HG02763 (cell line): ENCODE data around the gene GNAS.
"Not testable (repeated sequence)": the region's sequence is repeated elsewhere in the genome, so short reads cannot be mapped to it uniquely, and the experiment has no call there.

Source experiments
- ATAC-seq: cut with Tn5 transposase; IDR thresholded peaks from one replicate; pipeline ENCODE4 v1.9.1; 2021; ENCODE audit warnings: mild to moderate bottlenecking, moderate library complexity; ENCODE audit not compliant: unreplicated experiment

The GNAS gene

DNA sequence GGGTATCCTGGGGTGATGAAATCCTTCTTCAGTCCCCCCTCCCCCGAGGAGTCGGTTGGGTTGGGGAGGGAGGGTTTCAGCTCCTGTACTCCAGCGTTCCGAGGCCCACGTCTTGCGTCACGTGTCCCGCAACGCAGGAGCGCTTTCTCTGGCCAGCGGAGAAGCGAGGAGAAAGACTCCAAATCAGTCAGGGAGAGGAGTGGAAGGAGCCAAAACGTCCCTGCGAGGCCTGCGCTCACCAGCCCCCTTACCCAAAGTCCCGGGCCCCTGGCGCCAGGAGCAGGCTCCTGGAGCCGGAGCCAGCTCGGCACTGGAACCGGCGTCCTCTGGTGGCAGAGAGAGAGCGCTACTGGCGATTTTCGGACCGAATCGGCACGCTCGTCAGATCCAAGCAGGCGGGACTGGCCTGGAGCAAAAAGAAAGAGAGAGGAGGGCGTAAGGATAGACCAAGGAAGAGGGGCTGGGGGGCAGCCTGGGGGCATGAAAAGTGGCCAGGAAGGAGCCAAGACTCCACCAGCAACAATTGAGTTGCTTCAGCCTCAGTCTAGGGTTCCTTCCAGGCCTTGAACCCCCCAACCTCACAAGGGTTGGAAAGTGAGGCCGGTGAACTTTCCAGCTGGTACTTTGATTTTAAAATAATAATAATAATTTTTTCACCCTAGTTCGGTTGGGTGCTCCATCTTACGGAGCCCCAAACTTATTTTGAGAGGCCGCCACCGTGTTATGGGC, at the start of gene GNAS:
Gene GNAS (plus strand): TSS at position 174 of the 729 bp plus-strand sequence.
- ATAC-seq = no peak

DNA sequence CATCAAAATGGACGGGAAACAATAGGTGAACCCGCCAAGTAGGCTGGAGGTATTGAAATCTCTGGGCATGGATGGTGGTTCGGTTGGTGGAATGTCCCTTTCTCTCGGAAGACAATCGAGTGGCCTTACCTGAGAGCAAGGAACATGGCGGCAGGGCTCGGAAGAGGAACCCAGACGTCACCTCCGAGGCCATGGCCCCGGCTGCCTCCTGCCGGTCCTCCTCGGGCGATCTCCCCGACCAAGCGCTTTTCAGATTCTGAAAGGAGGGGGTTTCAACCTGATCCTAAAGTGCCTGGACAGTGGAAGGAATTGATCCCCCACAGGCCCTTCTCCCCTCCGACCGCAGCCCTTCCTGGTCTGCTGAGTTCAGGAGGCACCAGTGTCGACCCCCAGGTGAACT, 49.0 kb upstream of the GNAS start:
- no peak for ATAC-seq

DNA sequence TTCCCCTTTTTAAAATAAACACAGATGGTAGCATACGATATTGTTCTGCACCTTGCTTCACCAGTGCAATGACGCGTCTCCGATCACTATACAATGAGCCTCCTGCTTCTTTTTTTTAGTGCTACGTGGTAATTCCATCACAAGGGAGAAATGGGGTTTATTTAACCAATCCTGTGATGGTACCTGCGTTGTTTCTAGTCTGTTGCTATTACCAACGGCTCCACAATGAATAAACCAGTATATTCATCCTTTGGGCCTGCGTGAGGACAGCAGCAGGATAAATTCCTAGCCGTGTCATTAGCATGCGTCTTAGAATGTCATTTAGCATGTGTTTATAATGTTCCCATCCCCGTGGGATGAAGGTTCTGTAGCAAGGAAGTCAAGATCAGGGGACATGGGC, 44.7 kb upstream of the GNAS start:
- no peak for ATAC-seq

DNA sequence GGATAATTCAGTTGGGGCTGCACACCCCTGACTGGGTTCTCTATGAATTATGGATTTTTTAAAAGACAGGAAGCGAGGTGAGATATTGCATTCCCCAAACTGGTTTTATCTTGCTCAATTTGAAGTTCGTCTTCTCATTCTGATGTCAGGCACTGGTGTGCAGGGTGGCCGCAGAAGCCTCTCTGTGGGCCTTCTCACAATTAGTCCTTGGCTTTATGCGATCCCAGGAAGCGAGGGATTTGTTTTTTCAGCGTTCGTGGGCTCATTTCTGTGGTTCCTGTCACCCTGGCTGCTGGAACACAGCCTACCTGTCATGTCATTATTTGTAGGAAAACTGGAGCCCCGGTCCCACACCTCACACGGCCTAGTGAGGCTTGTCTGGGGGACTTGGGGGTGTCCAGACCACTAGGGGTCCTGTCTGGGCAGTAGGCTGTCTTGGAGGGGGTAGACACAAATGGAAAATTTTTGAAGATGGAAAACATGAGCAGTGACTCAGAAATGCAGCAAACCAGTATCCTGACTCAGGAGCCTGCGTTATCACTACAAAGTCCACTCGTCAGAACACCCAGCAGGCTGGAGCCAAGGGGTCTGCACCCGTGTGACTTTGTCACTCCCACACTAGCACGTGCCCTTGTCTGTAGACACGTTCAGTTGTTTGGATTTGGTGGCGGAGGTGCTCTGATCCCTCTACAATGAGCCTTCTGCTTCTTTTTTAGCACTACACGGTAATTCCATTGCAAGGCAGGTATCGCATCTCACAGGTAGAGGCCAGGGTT, 44.1 kb upstream of the GNAS start:
- ATAC-seq = no peak

DNA sequence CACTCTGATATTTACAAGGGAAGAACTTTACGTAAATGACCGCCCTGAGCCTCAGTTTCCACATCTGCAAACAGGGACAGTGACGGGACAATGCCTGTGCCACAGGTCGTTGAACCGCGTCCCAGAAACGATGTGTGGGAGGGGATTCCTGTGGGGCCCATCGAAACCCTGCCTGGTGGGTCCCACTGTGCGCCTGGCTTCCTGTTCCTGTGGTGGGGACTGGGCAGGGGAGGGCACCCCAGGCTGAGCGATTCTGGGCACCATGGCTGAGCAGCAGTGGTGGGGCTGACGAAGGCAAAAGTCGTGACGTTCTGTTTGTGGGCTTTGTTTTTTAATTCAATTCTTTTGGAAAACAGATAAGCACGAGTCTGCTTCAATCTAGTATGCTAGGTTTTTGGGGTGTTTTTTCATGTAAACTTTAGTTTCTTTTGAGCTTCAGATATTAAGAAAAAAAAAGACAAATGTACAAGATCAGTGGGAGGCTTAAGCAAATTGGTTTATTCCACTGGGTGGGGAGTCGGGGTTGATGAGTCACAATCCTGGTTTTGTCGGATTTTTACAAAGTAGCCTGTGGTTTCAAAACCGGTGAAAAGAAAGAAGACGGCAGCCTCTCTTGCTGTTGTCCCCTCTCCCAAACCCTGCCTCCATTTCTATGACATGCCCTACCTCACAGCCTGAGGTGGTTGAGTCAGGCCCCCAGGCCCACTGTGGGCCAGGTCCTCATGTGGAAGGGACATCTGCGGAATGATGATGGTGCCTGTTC, 42.2 kb upstream of the GNAS start:
- ATAC-seq = no peak

DNA sequence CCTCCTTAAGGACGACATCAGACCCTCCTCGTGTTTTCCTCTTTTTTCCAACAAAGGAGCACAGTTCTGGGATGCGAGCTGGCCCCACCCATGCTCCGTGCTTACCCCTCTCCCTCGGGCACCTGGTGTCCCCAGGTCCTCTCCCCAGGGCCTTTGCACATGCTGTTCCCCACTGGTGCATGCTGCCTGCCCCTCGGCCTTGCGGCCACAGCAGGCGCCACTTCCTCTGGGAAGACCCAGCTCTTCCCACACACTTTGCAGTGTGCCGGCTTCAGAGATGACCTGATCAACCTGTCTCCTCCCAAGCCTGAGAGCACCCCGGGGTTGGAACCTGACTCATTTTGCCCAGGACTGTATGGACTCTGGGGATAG, 41.7 kb upstream of the GNAS start:
- ATAC-seq = no peak

DNA sequence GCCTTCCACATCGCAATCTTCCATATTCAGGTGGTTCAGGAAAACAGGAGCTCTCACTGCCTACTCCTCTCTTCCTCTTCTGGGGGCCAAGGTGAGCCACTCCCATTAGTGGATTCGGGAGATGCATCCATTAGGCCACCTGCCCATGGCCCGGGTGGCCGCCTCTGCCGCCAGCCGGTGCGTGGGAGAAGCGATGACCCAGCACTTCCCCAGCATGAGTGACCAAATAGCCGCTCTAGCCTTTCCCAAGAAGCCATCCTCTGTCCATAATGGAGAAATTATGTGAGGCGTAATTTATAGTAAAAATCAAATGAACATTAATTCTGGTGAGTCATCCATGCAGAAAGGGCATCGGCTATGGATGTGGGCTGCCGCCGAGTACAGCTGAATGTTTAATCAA, 41.2 kb upstream of the GNAS start:
- ATAC-seq = no peak

DNA sequence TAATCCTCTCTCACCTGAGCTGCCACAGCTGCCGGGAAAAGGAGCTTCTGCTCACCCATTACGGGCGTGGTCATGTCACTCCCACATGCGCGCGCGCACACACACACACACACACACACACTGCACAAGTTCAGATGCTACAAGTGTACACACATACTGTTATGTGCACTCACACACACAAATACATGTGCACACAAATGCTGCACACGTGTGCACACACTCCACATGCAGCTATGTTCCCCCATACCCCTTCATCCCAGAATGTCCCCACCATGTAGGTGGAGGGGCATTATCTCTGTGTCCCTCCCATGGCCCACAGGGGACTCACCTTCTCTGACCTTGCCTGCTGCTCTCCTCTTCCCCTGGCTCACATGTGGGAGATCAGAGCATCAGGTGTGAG, 39.1 kb upstream of the GNAS start:
- ATAC-seq = no peak

DNA sequence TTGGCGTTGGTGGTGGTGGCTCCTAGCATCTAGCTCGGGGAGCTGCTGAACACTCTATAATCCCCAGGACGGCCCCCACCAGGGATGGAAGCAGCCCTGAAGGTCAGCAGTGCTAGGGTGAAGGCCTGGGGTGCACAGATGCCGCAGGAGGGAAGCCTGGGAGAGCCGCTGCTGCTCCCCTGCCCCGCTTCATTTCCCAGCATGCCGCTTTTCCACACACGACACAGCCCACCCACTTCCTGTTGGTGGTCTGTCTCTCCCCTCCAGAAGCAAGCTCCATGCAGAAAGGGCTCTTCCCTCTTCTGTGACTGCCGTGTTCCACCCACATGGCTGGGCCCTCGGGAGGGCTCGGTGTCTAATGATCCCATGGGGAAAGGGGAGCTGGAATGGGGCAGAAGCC, 37.1 kb upstream of the GNAS start:
- no peak for ATAC-seq

DNA sequence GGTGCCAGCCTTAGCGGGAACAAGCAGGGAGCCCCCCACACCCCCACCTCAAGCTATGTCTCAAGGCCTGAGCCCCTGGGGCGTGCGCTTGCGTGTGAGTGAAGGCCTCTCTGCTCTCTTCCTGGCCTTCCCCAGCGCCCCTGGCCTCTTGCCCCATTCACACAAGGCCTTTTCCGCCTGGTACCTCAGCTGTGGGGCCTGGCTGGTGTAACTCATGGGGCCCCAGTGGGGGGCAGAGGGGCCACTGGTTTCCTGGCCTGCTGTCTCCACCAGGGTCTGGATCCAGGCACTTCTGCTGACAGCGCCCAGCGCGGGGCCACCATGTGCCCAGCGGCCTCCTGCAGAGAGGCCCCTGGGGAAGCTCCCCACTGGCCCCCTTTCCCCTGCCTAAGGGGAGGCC, 36.5 kb upstream of the GNAS start:
- no peak for ATAC-seq

DNA sequence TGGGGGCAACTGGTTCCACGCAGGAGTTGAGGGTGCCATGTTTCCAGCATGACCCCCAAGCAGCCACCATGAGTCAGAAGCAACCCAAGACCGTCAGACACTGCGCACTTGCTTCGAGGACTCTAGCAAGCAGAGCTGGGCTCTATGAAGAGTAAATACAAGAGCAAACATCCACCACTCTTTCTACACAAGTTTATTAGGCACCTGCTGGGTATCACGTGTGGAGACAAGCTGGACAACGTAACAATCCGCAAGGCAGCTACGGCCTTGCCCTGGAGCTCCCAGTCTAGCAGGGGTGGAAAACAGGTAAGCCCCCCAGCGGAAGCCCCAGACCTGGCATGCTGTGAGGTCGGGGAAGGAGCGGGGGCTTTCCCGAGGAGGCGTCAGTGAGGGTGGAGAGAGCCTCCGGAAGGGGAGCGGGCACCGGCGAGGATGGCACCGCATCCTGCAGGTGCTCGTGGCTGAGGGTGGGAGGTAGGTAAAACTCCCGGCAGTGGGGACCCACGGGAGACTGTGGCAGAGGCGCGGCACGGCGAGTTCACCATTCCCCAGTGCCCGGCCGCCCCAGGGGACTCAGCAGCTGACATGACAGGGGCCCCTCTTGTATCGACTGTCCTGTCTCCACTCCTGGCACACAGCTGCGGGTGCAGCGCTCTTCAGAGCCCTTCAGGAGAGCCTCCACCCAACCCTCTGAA, 35.4 kb upstream of the GNAS start:
- no peak for ATAC-seq

DNA sequence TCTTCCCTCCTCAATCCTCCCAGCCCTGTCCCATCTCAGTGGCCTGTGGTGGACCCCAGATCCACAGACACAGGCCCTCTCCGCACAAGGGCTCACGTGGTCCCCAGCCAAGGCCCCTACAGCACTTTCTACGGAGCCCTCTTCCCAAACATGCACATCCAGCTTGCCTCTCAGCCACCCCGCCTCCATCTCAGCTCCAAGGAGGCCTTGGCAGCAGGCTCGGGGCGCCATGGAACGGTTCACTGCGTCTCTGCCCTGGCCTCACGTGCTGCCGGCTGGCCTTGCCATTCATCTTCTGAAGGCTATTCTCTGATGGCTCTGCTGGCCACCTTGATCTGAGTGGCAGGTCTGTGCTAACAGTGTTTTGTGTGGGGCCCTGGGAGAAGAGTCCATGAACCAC, 34.8 kb upstream of the GNAS start:
- ATAC-seq = no peak

DNA sequence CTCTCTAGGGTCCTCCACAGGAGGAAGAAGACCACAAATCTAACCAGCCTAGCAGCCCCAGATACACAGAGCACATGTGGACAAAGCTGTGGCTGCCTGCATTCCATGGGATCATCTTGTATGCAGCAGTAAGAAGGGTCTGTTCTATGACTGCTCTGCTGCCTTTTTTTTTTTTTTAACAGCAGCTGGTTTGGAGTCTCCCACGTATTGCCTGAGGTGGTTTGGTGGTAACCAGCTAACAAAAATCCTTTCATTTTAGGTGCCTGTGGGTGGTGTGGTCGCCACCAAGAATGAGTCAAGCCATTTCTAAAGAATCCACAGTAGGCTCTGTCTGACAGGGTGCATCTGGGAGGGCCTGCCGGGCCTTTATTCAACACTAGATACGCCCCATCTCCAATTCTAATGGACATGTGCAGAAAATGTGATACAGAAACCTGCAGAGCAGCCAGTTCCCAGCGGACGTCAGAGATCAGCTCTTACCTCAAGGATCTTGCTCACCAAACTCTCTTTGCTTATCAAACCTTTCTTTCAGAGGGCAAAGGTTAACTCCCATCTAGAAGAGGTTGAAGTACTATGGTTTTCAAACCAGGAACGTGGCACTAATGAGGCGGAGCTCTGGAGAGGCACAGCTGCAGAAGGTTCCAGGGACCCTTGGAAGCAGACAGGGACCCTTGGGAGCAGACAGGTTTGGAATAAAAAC, 33.8 kb upstream of the GNAS start:
- no peak for ATAC-seq

DNA sequence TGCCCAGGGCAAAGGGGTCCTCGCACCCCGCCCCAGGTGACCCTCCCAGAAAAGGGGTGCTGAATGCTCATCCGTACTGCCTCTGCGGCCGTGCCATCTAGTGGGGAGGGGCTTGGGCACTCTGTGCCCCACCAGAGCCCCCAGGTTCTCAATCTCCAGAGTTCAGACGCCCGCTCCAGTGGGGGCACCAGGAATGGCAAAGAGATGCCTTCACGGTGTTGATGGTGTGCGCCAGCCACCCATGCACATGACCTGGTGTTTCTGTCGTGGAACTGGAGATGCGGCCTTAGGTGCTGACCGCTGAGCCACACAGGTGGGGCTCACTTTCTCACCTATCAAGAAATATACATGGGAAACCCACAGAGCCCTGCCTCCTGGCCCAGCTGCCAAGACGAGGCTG, 32.6 kb upstream of the GNAS start:
- ATAC-seq = no peak

DNA sequence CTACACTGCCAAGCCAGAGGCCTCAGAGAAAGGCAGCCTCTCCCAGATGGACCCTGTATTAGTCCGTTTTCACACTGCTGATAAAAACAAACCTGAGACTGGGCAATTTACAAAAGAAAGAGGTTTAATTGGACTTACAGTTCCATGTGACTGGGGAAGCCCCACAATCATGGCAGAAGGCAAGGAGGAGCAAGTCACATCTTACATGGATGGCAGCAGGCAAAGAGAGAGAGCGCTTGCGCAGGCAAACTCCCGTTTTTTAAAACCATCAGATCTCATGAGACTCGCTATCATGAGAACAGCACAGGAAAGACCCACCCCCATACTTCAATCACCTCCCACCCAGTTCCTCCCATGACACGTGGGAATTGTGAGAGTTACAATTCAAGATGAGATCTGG, 32.0 kb upstream of the GNAS start:
- not testable (repeated sequence) for ATAC-seq

DNA sequence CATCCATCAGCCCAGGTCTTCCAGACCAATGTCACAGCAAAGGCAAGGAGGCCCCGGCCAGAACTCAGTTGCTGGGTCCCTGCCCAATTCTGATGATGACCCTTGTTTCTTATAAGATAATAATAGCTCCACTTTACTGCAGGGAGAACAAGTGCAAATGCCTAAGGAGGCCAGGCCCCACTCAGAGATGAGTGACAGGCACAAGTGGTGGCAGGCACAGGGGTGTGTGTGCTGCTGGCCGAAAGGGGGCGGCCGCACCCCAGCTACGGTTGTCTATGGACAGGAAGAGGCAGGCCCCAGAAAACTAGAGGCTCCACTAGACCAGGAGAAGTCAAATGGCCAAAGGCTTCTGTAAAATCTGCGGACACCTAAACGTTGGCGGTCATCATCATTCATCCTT, 30.4 kb upstream of the GNAS start:
- ATAC-seq = no peak

DNA sequence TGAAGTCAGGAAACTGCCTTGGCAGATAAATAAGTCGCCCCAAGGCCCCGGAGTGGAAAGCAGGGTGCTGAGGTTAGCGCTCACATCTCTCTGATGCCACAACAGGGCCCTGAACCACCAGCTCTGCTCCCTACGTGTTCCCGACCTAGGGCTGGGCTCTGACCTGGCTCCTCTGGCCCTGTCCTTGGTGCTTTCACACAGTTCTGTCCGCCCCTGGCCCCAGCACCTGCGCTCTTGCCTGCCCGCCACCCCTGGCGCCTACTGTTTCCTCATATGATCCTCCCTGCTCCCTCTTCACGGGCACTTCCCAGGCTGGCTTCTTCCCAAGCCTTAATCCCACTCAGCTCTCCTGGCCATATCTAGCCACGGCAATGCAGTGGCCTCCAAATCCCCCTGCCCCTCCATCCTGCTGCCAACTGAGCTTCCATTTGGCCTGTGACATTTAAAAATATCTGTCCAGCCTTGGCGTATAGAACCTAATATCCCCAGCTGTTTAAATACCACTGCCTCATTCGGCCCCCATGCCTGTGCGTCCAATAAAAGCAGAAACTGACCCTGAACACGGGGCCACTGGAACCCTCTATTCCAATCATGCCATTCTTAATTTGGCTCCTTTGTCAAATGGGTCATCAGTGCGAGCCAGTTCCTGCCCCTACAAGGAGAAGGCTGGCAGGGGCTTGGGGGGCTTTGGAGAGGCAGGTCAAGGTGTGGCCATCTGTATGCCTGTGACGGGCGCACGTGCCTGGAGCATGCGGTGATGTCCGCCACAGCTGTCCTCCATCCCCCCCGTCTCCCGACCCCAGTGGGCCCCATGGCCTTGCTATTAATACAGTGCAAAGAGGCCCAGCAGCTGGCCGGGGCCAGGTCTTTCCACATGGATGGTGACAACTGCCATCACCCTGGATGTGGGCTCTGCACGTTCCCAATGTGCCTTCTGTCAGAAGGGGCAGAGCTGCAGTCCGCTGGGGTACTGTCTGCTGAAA, 29.5 kb upstream of the GNAS start:
- no peak for ATAC-seq

DNA sequence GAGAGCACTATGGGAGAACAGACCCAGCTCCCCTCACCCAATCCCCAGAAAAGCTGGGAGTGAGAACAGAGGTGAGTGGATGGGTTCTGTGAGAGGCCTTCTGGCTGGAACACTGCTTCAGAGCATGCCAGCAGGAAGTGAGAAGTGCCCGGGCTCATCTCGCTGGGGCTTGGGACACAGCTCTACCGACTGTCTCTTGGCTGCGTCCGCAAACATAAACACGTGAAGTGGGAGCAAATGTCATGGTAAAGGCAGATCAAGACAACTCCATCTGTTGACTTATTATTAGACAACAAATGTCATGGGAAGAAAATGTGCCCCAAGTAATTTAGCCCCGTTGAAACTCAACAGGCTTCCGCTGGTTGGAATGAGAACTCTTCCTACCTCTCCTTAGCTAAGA, 27.7 kb upstream of the GNAS start:
- no peak for ATAC-seq

DNA sequence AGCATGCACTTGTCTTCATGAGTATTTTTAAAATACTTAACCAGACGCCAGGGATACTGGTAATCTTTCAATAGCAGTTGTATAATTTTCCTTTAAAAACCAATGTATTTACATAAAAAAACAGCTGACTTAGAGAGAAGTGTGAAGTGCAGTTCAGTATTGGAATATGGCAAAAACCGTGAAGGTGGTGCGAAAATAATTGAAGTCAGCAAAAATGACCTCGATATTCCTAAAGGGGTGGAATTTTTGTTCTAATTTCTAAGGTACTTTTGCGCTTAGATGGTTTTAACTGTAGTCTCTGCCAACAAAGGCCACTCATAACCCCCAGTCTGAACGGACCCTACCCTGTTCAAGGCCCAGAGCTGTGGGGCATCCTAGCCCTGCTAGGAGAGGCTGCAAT, 27.1 kb upstream of the GNAS start:
- no peak for ATAC-seq

DNA sequence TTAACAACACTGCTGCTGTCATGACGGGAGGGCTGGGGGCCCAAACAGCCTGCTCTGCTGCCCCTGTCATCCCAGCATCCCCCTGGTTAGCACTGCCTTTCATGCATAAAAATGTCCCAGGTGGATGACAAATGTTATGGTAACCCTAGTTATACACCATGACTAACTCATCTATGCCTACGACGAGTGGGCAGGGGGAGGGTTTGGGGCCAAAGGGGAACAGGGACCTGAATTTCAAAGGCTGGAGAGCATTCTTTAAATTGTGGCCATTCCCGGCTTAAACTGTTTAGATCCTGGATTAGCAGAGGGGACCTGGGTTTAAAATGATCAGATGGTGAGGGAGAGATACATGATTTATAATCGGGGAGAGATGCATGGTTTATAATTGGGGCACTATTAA, 26.2 kb upstream of the GNAS start:
- no peak for ATAC-seq
